Measurements from ENCODE around the gene TMEM220.

- TF ChIP-seq CTCF (IDR thresholded peaks at IDR 0.05; ENCODE audit: insufficient read depth, low read length) (no peak), POLR2AphosphoS5 (IDR thresholded peaks at IDR 0.05; ENCODE audit: low read depth) (no peak), REST (IDR thresholded peaks at IDR 0.05; ENCODE audit: insufficient replicate concordance, low read depth) (no peak), GABPA (IDR thresholded peaks at IDR 0.05; ENCODE audit: low read depth) (no peak)
These were observed 31.6 kb downstream of the TMEM220 start for GRCh38 chr17:10698096-10698818.

Measured in HL-60 (cell line).